ENCODE measurements around the gene SUN1.

Gene SUN1

GRCh38 chr7:889391-889790 lies 57.1 kb downstream of the SUN1 start:
- Mint-ChIP-seq H3K9me3 (no peaks in the 10 kb centered on the region), H3K4me3 (no peak overlapping the region), H3K27me3 (ENCODE audit: low read depth, poor library complexity) (peaks cover 3% of the 10 kb centered on the region), H3K27ac (no peak overlapping the region), H3K36me3 (ENCODE audit: low read depth) (peaks cover 33% of the 10 kb centered on the region), H3K4me1 (no peaks in the 10 kb centered on the region)
- no peak for DNase-seq
- TF ChIP-seq CTCF (IDR thresholded peaks at IDR 0.05) = no peak

- Mint-ChIP-seq H3K4me1 (no peaks in the 10 kb centered on the region), H3K4me3 (no peak overlapping the region), H3K27ac (no peak overlapping the region), H3K36me3 (ENCODE audit: low read depth) (peaks cover 34% of the 10 kb centered on the region), H3K27me3 (ENCODE audit: low read depth, poor library complexity) (peaks cover 3% of the 10 kb centered on the region), H3K9me3 (no peaks in the 10 kb centered on the region)
- DNase-seq = no peak
- TF ChIP-seq CTCF (IDR thresholded peaks at IDR 0.05) = no peak
Observed at GRCh38 chr7:890868-891267, 58.6 kb downstream of the SUN1 start.

GRCh38 chr7:891291-891690 lies 59.0 kb downstream of the SUN1 start:
- Mint-ChIP-seq H3K36me3 (ENCODE audit: low read depth) (peaks cover 38% of the 10 kb centered on the region), H3K9me3 (no peaks in the 10 kb centered on the region)

GRCh38 chr7:891805-892204 lies 59.5 kb downstream of the SUN1 start:
- no peak for DNase-seq
- Mint-ChIP-seq H3K36me3 (ENCODE audit: low read depth) (peaks cover 40% of the 10 kb centered on the region), H3K9me3 (no peaks in the 10 kb centered on the region), H3K27me3 (ENCODE audit: low read depth, poor library complexity) (peaks cover 3% of the 10 kb centered on the region), H3K4me3 (no peak overlapping the region), H3K4me1 (no peaks in the 10 kb centered on the region), H3K27ac (no peak overlapping the region)
- TF ChIP-seq CTCF (IDR thresholded peaks at IDR 0.05) = no peak

More at GRCh38 chr7:891291-891690, 59.0 kb downstream of the SUN1 start:
- DNase-seq = no peak
- TF ChIP-seq CTCF (IDR thresholded peaks at IDR 0.05) = no peak
- no peaks in the 10 kb centered on the region for H3K4me1 Mint-ChIP-seq
- H3K27ac Mint-ChIP-seq = no peak overlapping the region
- peaks cover 3% of the 10 kb centered on the region for H3K27me3 Mint-ChIP-seq (ENCODE audit: low read depth, poor library complexity)
- no peak overlapping the region for H3K4me3 Mint-ChIP-seq

- H3K4me1 Mint-ChIP-seq = no peaks in the 10 kb centered on the region
- peaks cover 3% of the 10 kb centered on the region for H3K27me3 Mint-ChIP-seq (ENCODE audit: low read depth, poor library complexity)
- H3K36me3 Mint-ChIP-seq (ENCODE audit: low read depth) = peaks cover 36% of the 10 kb centered on the region
- H3K9me3 Mint-ChIP-seq = no peaks in the 10 kb centered on the region
- no peak for DNase-seq
- no peak overlapping the region for H3K27ac Mint-ChIP-seq
- no peak overlapping the region for H3K4me3 Mint-ChIP-seq
- no peak for TF ChIP-seq CTCF (IDR thresholded peaks at IDR 0.05)
Observed at GRCh38 chr7:892648-893593, 60.6 kb downstream of the SUN1 start.

GRCh38 chr7:893686-894085 lies 61.4 kb downstream of the SUN1 start:
- no peak for TF ChIP-seq CTCF (IDR thresholded peaks at IDR 0.05)
- H3K27me3 Mint-ChIP-seq (ENCODE audit: low read depth, poor library complexity) = peaks cover 3% of the 10 kb centered on the region
- peaks cover 32% of the 10 kb centered on the region for H3K36me3 Mint-ChIP-seq (ENCODE audit: low read depth)
- no peak overlapping the region for H3K4me3 Mint-ChIP-seq
- no peaks in the 10 kb centered on the region for H3K4me1 Mint-ChIP-seq
- no peaks in the 10 kb centered on the region for H3K9me3 Mint-ChIP-seq
- DNase-seq = no peak
- no peak overlapping the region for H3K27ac Mint-ChIP-seq

Data from nephron progenitor cell (in vitro differentiated cells).